Fibroblast of skin of left biceps (primary cell): Measurements from ENCODE around the gene SLC22A5.

Source experiments
- DNase-seq, 2 experiments: peaks; one replicate each; pipeline ENCODE4 v3.0.0-alpha.2; 2013; ENCODE audit warnings: low read depth in 2 of 2

The SLC22A5 gene

GRCh38 chr5:132365213-132365612 lies 4.3 kb upstream of the SLC22A5 start:
- DNase-seq: no peak

- no peak for DNase-seq
These were observed 1.3 kb upstream of the SLC22A5 start for GRCh38 chr5:132368186-132368585.

GRCh38 chr5:132369007-132369473 lies 470 bp upstream of the SLC22A5 start:
- DNase-seq: no peak

GRCh38 chr5:132370181-132370970 lies 866 bp downstream of the SLC22A5 start:
- no peak for DNase-seq

- no peak for DNase-seq
These were observed 1.6 kb downstream of the SLC22A5 start for GRCh38 chr5:132370971-132371602.

- DNase-seq: no peak
These were observed 2.1 kb downstream of the SLC22A5 start for GRCh38 chr5:132371603-132371994.

GRCh38 chr5:132372127-132372526 lies 2.6 kb downstream of the SLC22A5 start:
- no peak for DNase-seq

GRCh38 chr5:132372542-132372941 lies 3.0 kb downstream of the SLC22A5 start:
- no peak for DNase-seq

GRCh38 chr5:132375957-132376356 lies 6.4 kb downstream of the SLC22A5 start:
- DNase-seq: no peak

GRCh38 chr5:132376694-132377641 lies 7.5 kb downstream of the SLC22A5 start:
- no peak for DNase-seq

GRCh38 chr5:132377738-132378137 lies 8.2 kb downstream of the SLC22A5 start:
- no peak for DNase-seq

- DNase-seq: no peak
These were observed 9.1 kb downstream of the SLC22A5 start for GRCh38 chr5:132378580-132378979.

GRCh38 chr5:132380047-132380446 lies 10.5 kb downstream of the SLC22A5 start:
- DNase-seq: no peak

- no peak for DNase-seq
These were observed 11.2 kb downstream of the SLC22A5 start for GRCh38 chr5:132380741-132381140.

GRCh38 chr5:132381614-132382013 lies 12.1 kb downstream of the SLC22A5 start:
- no peak for DNase-seq

- no peak for DNase-seq
These were observed 13.8 kb downstream of the SLC22A5 start for GRCh38 chr5:132383261-132383660.

GRCh38 chr5:132383984-132384383 lies 14.5 kb downstream of the SLC22A5 start:
- DNase-seq: no peak

- no peak for DNase-seq
These were observed 15.1 kb downstream of the SLC22A5 start for GRCh38 chr5:132384506-132385050.

GRCh38 chr5:132385326-132386105 lies 16.0 kb downstream of the SLC22A5 start:
- no peak for DNase-seq

GRCh38 chr5:132386644-132387286 lies 17.3 kb downstream of the SLC22A5 start:
- peak in 1 of 2 experiments; percentile 26 for DNase-seq
